ENCODE data around the gene SYT7.

SYT7 gene

DNA sequence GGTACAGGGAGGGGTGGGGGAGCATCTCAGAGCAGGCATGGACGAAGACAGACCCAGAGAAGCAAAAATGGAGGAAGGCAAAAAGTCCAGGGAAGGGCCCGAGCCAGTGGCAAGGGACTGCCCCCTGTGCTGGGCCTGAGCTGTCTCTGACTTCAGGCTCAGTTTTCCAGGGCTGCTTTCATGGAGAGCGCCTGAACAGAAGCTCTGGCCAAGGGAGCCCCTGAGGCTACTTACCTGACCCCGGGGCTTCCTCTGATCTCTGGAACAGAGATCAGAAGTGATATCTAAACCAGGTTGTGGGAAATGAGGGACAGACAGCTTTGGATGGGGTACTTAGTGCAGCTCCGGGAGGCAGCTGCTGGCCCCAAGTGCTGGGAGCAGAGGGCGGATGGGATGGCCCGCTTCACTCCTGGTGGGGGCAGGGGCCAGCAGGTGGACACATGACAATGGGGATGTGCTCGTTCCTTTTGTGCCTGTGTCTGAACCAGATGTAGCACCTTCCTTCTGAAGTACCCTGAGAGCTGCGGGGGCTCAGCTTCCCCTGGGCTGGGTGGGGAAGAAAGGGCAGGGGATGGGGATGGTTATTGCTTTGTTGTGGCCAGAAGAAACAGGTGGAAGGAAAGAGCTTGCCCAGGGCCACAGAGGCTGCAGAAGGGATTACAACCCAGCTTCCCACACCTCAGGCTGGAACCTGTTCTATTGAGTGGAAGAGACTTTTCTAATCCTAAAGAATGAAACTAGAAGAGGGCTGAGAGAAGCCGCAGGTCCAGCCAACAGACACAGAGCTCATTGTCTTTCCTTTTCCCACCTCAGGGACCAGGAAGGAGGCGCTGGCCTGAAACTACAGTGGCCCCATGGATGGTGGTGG is 66.6 kb downstream of the SYT7 start:
- TF ChIP-seq, protein P1, sequence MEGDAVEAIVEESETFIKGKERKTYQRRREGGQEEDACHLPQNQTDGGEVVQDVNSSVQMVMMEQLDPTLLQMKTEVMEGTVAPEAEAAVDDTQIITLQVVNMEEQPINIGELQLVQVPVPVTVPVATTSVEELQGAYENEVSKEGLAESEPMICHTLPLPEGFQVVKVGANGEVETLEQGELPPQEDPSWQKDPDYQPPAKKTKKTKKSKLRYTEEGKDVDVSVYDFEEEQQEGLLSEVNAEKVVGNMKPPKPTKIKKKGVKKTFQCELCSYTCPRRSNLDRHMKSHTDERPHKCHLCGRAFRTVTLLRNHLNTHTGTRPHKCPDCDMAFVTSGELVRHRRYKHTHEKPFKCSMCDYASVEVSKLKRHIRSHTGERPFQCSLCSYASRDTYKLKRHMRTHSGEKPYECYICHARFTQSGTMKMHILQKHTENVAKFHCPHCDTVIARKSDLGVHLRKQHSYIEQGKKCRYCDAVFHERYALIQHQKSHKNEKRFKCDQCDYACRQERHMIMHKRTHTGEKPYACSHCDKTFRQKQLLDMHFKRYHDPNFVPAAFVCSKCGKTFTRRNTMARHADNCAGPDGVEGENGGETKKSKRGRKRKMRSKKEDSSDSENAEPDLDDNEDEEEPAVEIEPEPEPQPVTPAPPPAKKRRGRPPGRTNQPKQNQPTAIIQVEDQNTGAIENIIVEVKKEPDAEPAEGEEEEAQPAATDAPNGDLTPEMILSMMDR (IDR thresholded peaks at IDR 0.05) = no peak

DNA sequence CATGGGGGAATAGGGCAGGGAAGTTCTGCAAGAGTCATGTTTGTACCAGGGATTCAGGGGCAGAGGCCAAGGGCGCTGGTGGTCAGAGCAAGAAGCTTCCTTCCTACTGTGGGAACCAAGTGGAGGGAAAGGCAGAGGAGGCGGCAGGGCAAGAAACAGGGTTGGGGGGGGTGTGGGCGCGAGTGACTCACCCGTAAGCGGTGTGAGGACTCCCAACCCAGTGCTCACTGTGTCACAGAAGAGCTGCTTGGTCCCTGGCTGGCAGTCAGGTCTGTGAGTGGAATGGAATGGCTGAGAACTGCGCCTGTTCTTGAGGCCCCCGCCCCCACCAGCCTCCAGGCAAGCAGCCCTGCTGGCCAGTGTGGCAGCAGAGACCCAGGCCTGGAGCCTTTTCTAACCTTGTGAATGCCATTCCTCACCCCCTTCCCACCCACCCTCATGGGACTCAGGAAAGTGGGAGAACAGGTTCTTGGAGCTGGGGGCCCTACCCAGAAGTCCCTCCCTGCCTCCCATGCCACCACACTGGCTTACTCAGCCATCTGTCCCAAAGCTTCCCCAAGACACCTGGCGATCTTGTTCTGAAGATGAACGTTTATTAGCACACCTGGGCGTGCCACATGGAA is 67.6 kb downstream of the SYT7 start:
- H3K27me3 ChIP-seq = peaks cover 82% of the 10 kb centered on the region
- H3K4me1 ChIP-seq (ENCODE audit: control insufficient read depth in 1 of 2, insufficient read depth in 1 of 2, low read depth in 1 of 2, low read length in 1 of 2) = peaks cover 8 to 10% of the 10 kb centered on the region in 2 experiments
- TF ChIP-seq, protein P1 (IDR thresholded peaks at IDR 0.05) = no peak
- no peaks in the 10 kb centered on the region for H3K36me3 ChIP-seq
- H3K4me3 ChIP-seq (ENCODE audit: low read depth in 1 of 2, low read length in 1 of 2) = no peak overlapping the region
- no peak overlapping the region for H3K27ac ChIP-seq
- no peaks in the 10 kb centered on the region for H3K9me3 ChIP-seq

More for the DNA sequence above, 66.6 kb downstream of the SYT7 start:
- Histone ChIP-seq H3K27ac (no peak overlapping the region), H3K36me3 (no peaks in the 10 kb centered on the region), H3K27me3 (peaks cover 73% of the 10 kb centered on the region), H3K9me3 (no peaks in the 10 kb centered on the region), H3K4me1 (ENCODE audit: control insufficient read depth in 1 of 2, insufficient read depth in 1 of 2, low read depth in 1 of 2, low read length in 1 of 2) (peaks cover 5 to 8% of the 10 kb centered on the region in 2 experiments), H3K4me3 (ENCODE audit: low read depth in 1 of 2, low read length in 1 of 2) (no peak overlapping the region)

DNA sequence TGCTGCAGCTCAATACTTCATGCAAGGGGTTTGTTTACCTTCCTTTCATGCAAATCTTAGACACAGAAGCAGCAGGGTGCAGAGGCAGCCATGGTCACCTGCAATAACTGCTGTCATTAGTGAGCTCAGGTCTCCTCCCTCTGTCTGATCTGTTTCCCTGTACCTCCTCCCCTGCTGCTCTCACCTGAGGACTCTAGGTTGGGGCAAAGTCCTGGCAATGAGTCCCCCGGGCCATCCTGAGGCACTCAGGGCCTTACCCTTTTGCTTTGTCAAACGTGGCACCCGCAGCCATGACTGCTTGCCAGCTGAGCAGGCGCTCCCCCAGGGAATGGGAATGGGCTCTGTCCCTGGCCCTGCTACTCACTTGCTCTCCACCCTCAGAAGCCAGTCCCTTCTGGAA is 68.4 kb downstream of the SYT7 start:
- peaks cover 84% of the 10 kb centered on the region for H3K27me3 ChIP-seq
- H3K9me3 ChIP-seq = no peaks in the 10 kb centered on the region
- no peak overlapping the region for H3K27ac ChIP-seq
- TF ChIP-seq, protein P1 (IDR thresholded peaks at IDR 0.05) = no peak
- no peak overlapping the region for H3K4me3 ChIP-seq (ENCODE audit: low read depth in 1 of 2, low read length in 1 of 2)
- peaks cover 8 to 10% of the 10 kb centered on the region in 2 experiments for H3K4me1 ChIP-seq (ENCODE audit: control insufficient read depth in 1 of 2, insufficient read depth in 1 of 2, low read depth in 1 of 2, low read length in 1 of 2)
- H3K36me3 ChIP-seq = no peaks in the 10 kb centered on the region

DNA sequence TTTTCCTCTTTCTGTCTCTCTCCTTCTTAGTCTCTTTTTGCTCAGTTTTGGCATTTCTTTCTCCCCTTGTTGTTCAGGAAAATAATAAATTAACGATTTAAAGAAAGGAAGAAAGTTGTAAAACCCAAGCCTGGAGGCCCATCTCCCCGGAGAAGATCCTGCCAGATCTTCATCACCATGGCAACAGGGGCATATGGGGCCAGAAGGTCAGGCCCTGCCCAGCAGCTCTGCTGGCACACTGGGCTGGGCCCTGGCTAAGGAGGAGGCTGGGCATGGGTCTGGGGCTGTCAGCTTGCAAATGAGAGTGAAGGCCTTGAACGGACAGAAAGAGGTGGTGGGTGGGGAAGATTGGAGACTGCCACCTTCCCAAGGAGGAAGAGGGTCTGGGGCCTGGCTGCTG is 69.5 kb downstream of the SYT7 start:
- TF ChIP-seq, protein P1 (IDR thresholded peaks at IDR 0.05) = no peak
- Histone ChIP-seq H3K4me3 (ENCODE audit: low read depth in 1 of 2, low read length in 1 of 2) (no peak overlapping the region), H3K4me1 (ENCODE audit: control insufficient read depth in 1 of 2, insufficient read depth in 1 of 2, low read depth in 1 of 2, low read length in 1 of 2) (peaks cover 7 to 8% of the 10 kb centered on the region in 2 experiments), H3K9me3 (no peaks in the 10 kb centered on the region), H3K36me3 (no peaks in the 10 kb centered on the region), H3K27ac (no peak overlapping the region), H3K27me3 (peaks cover 84% of the 10 kb centered on the region)

DNA sequence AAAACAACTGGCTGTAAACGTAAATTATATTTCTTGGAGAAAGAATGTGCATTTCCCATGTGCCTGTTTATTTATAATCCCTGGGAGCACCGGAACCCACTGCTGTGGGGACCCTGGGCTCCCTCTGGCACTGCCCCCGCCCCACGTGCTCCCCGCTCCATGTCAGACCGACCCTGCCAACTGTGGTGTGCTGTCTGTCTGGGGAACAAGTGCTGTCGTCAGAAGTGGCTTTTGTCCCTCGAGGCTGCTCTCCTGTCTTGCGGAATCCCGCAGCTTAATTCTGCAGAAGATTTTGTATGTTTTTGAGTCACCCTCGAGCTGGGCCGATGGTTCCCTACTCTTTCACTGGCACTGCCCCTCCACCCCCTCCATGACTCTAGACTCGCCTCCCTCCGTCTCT is 69.9 kb downstream of the SYT7 start:
- Histone ChIP-seq H3K27ac (no peak overlapping the region), H3K9me3 (no peaks in the 10 kb centered on the region), H3K36me3 (no peaks in the 10 kb centered on the region), H3K27me3 (peaks cover 84% of the 10 kb centered on the region), H3K4me3 (ENCODE audit: low read depth in 1 of 2, low read length in 1 of 2) (no peak overlapping the region), H3K4me1 (ENCODE audit: control insufficient read depth in 1 of 2, insufficient read depth in 1 of 2, low read depth in 1 of 2, low read length in 1 of 2) (peaks cover 6 to 8% of the 10 kb centered on the region in 2 experiments)
- TF ChIP-seq, protein P1 (IDR thresholded peaks at IDR 0.05) = no peak
